Fibroblast of pulmonary artery (primary cell): ENCODE measurements around the gene LYRM1.

Experiments used
- DNase-seq: peaks from one replicate; pipeline ENCODE4 v3.0.0-alpha.2; 2010; ENCODE audit warnings: low read depth
- H3K4me3 ChIP-seq: replicated peaks from 2 replicates; pipeline ENCODE4 v1.5.1; 2011; ENCODE audit warnings: low read depth, mild to moderate bottlenecking, control low read depth, low read length, moderate library complexity
- CTCF ChIP-seq: IDR thresholded peaks from 2 replicates; pipeline ENCODE4 v1.5.1; 2011; ENCODE audit warnings: mild to moderate bottlenecking, control low read depth, low read length, inconsistent platforms; ENCODE audit errors: missing control alignments

Gene LYRM1

GRCh38 chr16:20871941-20872815, 28.4 kb upstream of the LYRM1 start:
- TF ChIP-seq CTCF = no peak
- no peak for DNase-seq
- H3K4me3 ChIP-seq = no peak overlapping the region

GRCh38 chr16:20873331-20873730, 27.2 kb upstream of the LYRM1 start:
- no peak for DNase-seq
- no peak for TF ChIP-seq CTCF
- H3K4me3 ChIP-seq = no peak overlapping the region

GRCh38 chr16:20874088-20874581, 26.4 kb upstream of the LYRM1 start:
- H3K4me3 ChIP-seq = no peak overlapping the region
- no peak for DNase-seq
- no peak for TF ChIP-seq CTCF

GRCh38 chr16:20875355-20875650, 25.3 kb upstream of the LYRM1 start:
- TF ChIP-seq CTCF = no peak
- no peak for DNase-seq
- no peak overlapping the region for H3K4me3 ChIP-seq

- no peak for DNase-seq
- no peak for TF ChIP-seq CTCF
- no peak overlapping the region for H3K4me3 ChIP-seq
These were observed 21.9 kb upstream of the LYRM1 start for GRCh38 chr16:20878682-20879147.

GRCh38 chr16:20879175-20880040, 21.2 kb upstream of the LYRM1 start:
- peak; percentile 63 for DNase-seq
- TF ChIP-seq CTCF = no peak
- H3K4me3 ChIP-seq = peak overlapping the region; percentile 3
